K562 (cell line): Measurements from ENCODE around the gene PSPC1. TPM values are rescaled to one million over a fixed set of nuclear protein-coding genes. Genes with fewer than 3 reads are reported as not detected.
A peak's percentile ranks its signal among the peaks of the same experiment; 100 is the strongest.

Source experiments
- ATAC-seq: fragments of 200-7000 bp; cut with Tn5 transposase; 3 replicates; pipeline ENCODE4 v1.9.1; 2020; ENCODE audit warnings: moderate library complexity
- BruUV-seq: library from RNA; stranded (reverse); fragments of 400-500 nt; replicated peaks from 2 replicates; lab custom pipeline; 2021; lab: Mats Ljungman, UMichigan
- CTCF ChIA-PET: fragments of 300-600 bp; formaldehyde crosslinking; extraction: SDS; loops from one replicate; lab custom pipeline; 2021; ENCODE audit warnings: low intra/inter-chr PET ratio; lab: Yijun Ruan, JAX
- POLR2A ChIA-PET: fragments of 300-600, 350-650 bp; sonication (Branson Sonifier 250); formaldehyde crosslinking; extraction: SDS; loops from one replicate; lab custom pipeline; 2021; ENCODE audit warnings: antibody characterized with exemption, inconsistent platforms; lab: Yijun Ruan, JAX
- DNase-seq, 4 experiments: peaks; one replicate each; pipeline versions ENCODE4 v3.0.0 to v3.0.0-alpha.2; 2011 to 2018; ENCODE audit warnings: low spot score in 3 of 4, mixed read lengths in 3 of 4; ENCODE audit errors: extremely low read depth in 1 of 4
- FAIRE-seq: peaks from 2 replicates; lab custom pipeline; 2011; peaks lifted over from hg19 to GRCh38; lab: Jason Lieb, UNC
- H2AFZ ChIP-seq: 2 replicates; pipeline ENCODE4 v1.6.0; 2011; ENCODE audit warnings: low read depth, low read length, control low read depth, inconsistent platforms
- H3K27ac ChIP-seq: fragments of 200-600 bp; 3 replicates; pipeline ENCODE4 v1.8.0; 2011; ENCODE audit warnings: low read depth, mild to moderate bottlenecking, control low read depth, inconsistent platforms, low read length, moderate library complexity, mixed read lengths; ENCODE audit errors: extremely low read depth
- H3K27me3 ChIP-seq, 2 experiments: fragments of 300-600 bp in 1 of 2; 2 replicates in 1 of 2; 3 replicates in 1 of 2; pipeline versions ENCODE4 v1.6.0 to v1.8.0; 2011; ENCODE audit warnings: inconsistent platforms in 2 of 2, low read length in 2 of 2, mild to moderate bottlenecking in 1 of 2, mixed read lengths in 1 of 2, moderate library complexity in 1 of 2; ENCODE audit not compliant: control insufficient read depth in 2 of 2, insufficient read depth in 2 of 2
- H3K36me3 ChIP-seq: fragments of 300-600 bp; 3 replicates; pipeline ENCODE4 v1.8.0; 2011; ENCODE audit warnings: mild to moderate bottlenecking, low read length, inconsistent platforms; ENCODE audit not compliant: control insufficient read depth, insufficient read depth
- H3K4me1 ChIP-seq, 2 experiments: fragments of 200-600 bp in 1 of 2; replicated peaks in 1 of 2; 2 replicates in 1 of 2; 3 replicates in 1 of 2; pipeline versions ENCODE4 v1.5.1 to v1.8.0; 2011; ENCODE audit warnings: inconsistent platforms in 2 of 2, low read length in 2 of 2, mild to moderate bottlenecking in 1 of 2, mixed read lengths in 1 of 2, moderate library complexity in 1 of 2; ENCODE audit not compliant: control insufficient read depth in 2 of 2, insufficient read depth in 2 of 2
- H3K4me2 ChIP-seq: 2 replicates; pipeline ENCODE4 v1.6.1; 2011; ENCODE audit warnings: low read length, control low read depth, inconsistent platforms, mixed read lengths; ENCODE audit not compliant: insufficient read depth
- H3K4me3 ChIP-seq: fragments of 200-600 bp; sonication (generic), shearing (Covaris generic); 2 replicates; pipeline ENCODE4 v1.5.1; 2016; ENCODE audit warnings: control low read depth, inconsistent platforms
- H3K79me2 ChIP-seq: fragments of 200-600 bp; 3 replicates; pipeline ENCODE4 v1.8.0; 2011; ENCODE audit warnings: low read length, inconsistent platforms; ENCODE audit not compliant: control insufficient read depth, insufficient read depth
- H3K9ac ChIP-seq, 2 experiments: 2 replicates each; pipeline versions ENCODE4 v1.6.0 to v1.6.1; 2011; ENCODE audit warnings: low read depth in 2 of 2, low read length in 2 of 2, control low read depth in 1 of 2, inconsistent platforms in 1 of 2, mild to moderate bottlenecking in 1 of 2, mixed read lengths in 1 of 2; ENCODE audit not compliant: insufficient read depth in 1 of 2
- H3K9me1 ChIP-seq: one replicate; pipeline ENCODE4 v1.6.0; 2011; ENCODE audit warnings: inconsistent platforms, mild to moderate bottlenecking, low read length, moderate library complexity; ENCODE audit not compliant: control insufficient read depth, insufficient read depth
- H3K9me3 ChIP-seq: replicated peaks from 2 replicates; pipeline ENCODE4 v1.5.1; 2011; ENCODE audit warnings: low read depth, low read length, inconsistent platforms; ENCODE audit not compliant: control insufficient read depth, insufficient read depth
- H4K20me1 ChIP-seq: replicated peaks from 2 replicates; pipeline ENCODE4 v1.6.1; 2011; ENCODE audit warnings: low read length, inconsistent platforms, mixed read lengths; ENCODE audit not compliant: control insufficient read depth, insufficient read depth
- CEBPZ ChIP-seq: fragments of 150-350 bp; IDR thresholded peaks from 2 replicates; pipeline ENCODE4 v1.6.1; 2014; ENCODE audit warnings: low read depth, mild to moderate bottlenecking, low read length, borderline replicate concordance
- CTCF ChIP-seq, 3 experiments: IDR thresholded peaks in 2 of 3; conservative IDR thresholded peaks in 1 of 3; 2 replicates each; pipeline ENCODE4 v1.5.1; 2011 to 2012; ENCODE audit warnings: low read length in 3 of 3, mild to moderate bottlenecking in 3 of 3, control low read depth in 2 of 3, improper control_type of control experiment in 1 of 3, inconsistent platforms in 1 of 3, low read depth in 1 of 3, mixed read lengths in 1 of 3, moderate library complexity in 1 of 3; ENCODE audit not compliant: insufficient read depth in 2 of 3
- E2F3 ChIP-seq: fragments of 250-450 bp; sonication (Bioruptor Pico); IDR thresholded peaks from 2 replicates; pipeline ENCODE4 v1.4.0; 2020; ENCODE audit warnings: mild to moderate bottlenecking
- EGR1 ChIP-seq: fragments of 450-650 bp; conservative IDR thresholded peaks from 2 replicates; pipeline ENCODE4 v1.6.1; 2017; ENCODE audit warnings: mild to moderate bottlenecking
- HMG20B ChIP-seq: fragments of 250-450 bp; sonication (Bioruptor Pico); IDR thresholded peaks from 2 replicates; pipeline ENCODE4 v1.5.0; 2021; ENCODE audit warnings: mild to moderate bottlenecking
- POLR2G ChIP-seq: fragments of 200-400 bp; formaldehyde crosslinking; IDR thresholded peaks from 2 replicates; pipeline ENCODE4 v1.6.1; 2017; ENCODE audit warnings: low read depth, mild to moderate bottlenecking, antibody characterized with exemption, low read length, moderate library complexity
- RB1 ChIP-seq: fragments of 450-650 bp; IDR thresholded peaks from 2 replicates; pipeline ENCODE4 v1.6.1; 2017; ENCODE audit warnings: low read depth, mild to moderate bottlenecking
- RBM14 ChIP-seq: fragments of 200-400 bp; formaldehyde crosslinking; IDR thresholded peaks from 2 replicates; pipeline ENCODE4 v1.6.1; 2018; ENCODE audit warnings: low read depth, mild to moderate bottlenecking, low read length, moderate library complexity, borderline replicate concordance; ENCODE audit not compliant: insufficient read depth
- TFAP4 ChIP-seq: sonication (generic); formaldehyde crosslinking; IDR thresholded peaks from 2 replicates; pipeline ENCODE4 v1.8.0; 2022; ENCODE audit warnings: missing genetic modification reagents, mild to moderate bottlenecking, moderate library complexity, borderline replicate concordance
- ZNF175 ChIP-seq: fragments of 200-800 bp; sonication (Bioruptor generic); IDR thresholded peaks from 2 replicates; pipeline ENCODE4 v1.6.1; 2016; ENCODE audit warnings: low read depth, mild to moderate bottlenecking, missing genetic modification characterization, missing compliant biosample characterization
- ZNF324 ChIP-seq: fragments of 250-450 bp; sonication (Bioruptor Pico); IDR thresholded peaks from 2 replicates; pipeline ENCODE4 v1.4.0; 2020; ENCODE audit warnings: mild to moderate bottlenecking
- ZNF398 ChIP-seq: fragments of 250-450 bp; sonication (Bioruptor Pico); IDR thresholded peaks from 2 replicates; pipeline ENCODE4 v1.8.0; 2021; ENCODE audit warnings: moderate library complexity, mild to moderate bottlenecking, inconsistent platforms
- WGBS: fragments of 100-300 bp; shearing (Covaris generic); methylation state at CpG from one replicate; pipeline ENCODE4 v1.1.6; 2016; ENCODE audit warnings: low coverage, mixed read lengths; ENCODE audit not compliant: insufficient coverage; ENCODE audit errors: missing lambda C conversion rate; 5-methylcytosine and 5-hydroxymethylcytosine counted together
- in situ Hi-C: fragments of 300-500 bp; cut with MboI; formaldehyde crosslinking; loops from 4 replicates; pipeline ENCODE4 v1.15.0; 2018; ENCODE audit warnings: inconsistent platforms, mixed read lengths
- intact Hi-C: fragments of 100-400 bp; cut with micrococcal nuclease; formaldehyde crosslinking; loops from 2 replicates; pipeline ENCODE4 v1.14.2; 2022
- polyA plus RNA-seq, 8 experiments: library from polyadenylated mRNA; depleted of rRNA in 4 of 8; stranded (reverse) in 5 of 8; unstranded in 3 of 8; fragments of >200 nt; fragmentation: Nextera tagmentation in 2 of 8; fragmentation: Illumina TruSeq in 1 of 8; extraction: Ambion mirVana in 2 of 8; extraction: Trizol in 1 of 8; gene quantifications; 2 replicates each; pipeline versions ENCODE4 v1.2.1 to v1.2.3, GENCODE V29; 2011 to 2014; ENCODE audit warnings: inconsistent platforms in 1 of 8, missing spikeins in 1 of 8
- total RNA-seq, 7 experiments: library from RNA; depleted of rRNA in 6 of 7; stranded (reverse); fragments of >200 nt in 6 of 7; fragmentation: Illumina TruSeq in 2 of 7; extraction: Trizol in 2 of 7; gene quantifications; 2 replicates each; pipeline versions ENCODE4 v1.2.1 to v1.2.3, GENCODE V29; 2011 to 2021; ENCODE audit warnings: low replicate concordance in 1 of 7

Gene PSPC1
- total and polyA plus RNA-seq, 9 of the 15 experiments (the other 6 are each of a cell fraction or from before 2014, with no cell fraction given) = 8.6 to 60.4 (median 42.4) TPM

GRCh38 chr13:19713186-19713965 lies 69.4 kb downstream of the PSPC1 start:
- Histone ChIP-seq H3K4me3 (no peak overlapping the region), H3K4me1 (peaks cover 0 to 5% of the 10 kb centered on the region in 2 experiments; a peak in 2 of 5 replicates), H3K27ac (peak overlapping the region; percentile 66), H3K79me2 (peaks cover 3% of the 10 kb centered on the region; the same call in 2 of the 3 replicates), H3K9me1 (no peaks in the 10 kb centered on the region), H4K20me1 (no peaks in the 10 kb centered on the region), H3K9ac (no peak overlapping the region), H3K36me3 (peaks cover 9% of the 10 kb centered on the region; the same call in 2 of the 3 replicates), H2AFZ (no peak overlapping the region), H3K27me3 (no peaks in the 10 kb centered on the region), H3K4me2 (no peak overlapping the region), H3K9me3 (no peaks in the 10 kb centered on the region)
- ChIA-PET CTCF (no interaction called here), POLR2A (no interaction called here)
- DNase-seq (peak in 2 of 4 experiments; percentile 26 to 50), FAIRE-seq (peak; percentile 54), ATAC-seq (peak; percentile 86)
- no TSS peak for BruUV-seq
- intact Hi-C loops = no loop called here
- in situ Hi-C loops = no loop called here
- WGBS = 36% methylated on average over 8 of the region's 10 CpGs
- no peak for TF ChIP-seq RBM14
- no peak for TF ChIP-seq RB1
- TF ChIP-seq TFAP4 (CRISPR knock-in tag) = no peak
- TF ChIP-seq POLR2G = no peak
- TF ChIP-seq ZNF398 (CRISPR knock-in tag) = no peak
- no peak for TF ChIP-seq ZNF324 (CRISPR knock-in tag)
- TF ChIP-seq CTCF (IDR thresholded peaks at IDR 0.05 in 2 of 3, conservative IDR thresholded peaks at IDR 0.05 in 1 of 3; ENCODE audit: insufficient read depth in 2 of 3, low read depth in 1 of 3, low read length in 3 of 3) = no peak
- no peak for TF ChIP-seq EGR1
- no peak for TF ChIP-seq E2F3 (CRISPR knock-in tag)
- TF ChIP-seq CEBPZ = no peak
- TF ChIP-seq HMG20B (CRISPR knock-in tag) = no peak
- TF ChIP-seq ZNF175 (CRISPR knock-in tag) = no peak
